NB4 (cell line): ENCODE data around the gene CDX4.

Experiments
- CTCF ChIP-seq: IDR thresholded peaks from one replicate; pipeline ENCODE4 v1.5.1; 2012; ENCODE audit warnings: low read depth, low read length
- MAX ChIP-seq: IDR thresholded peaks from 2 replicates; pipeline ENCODE4 v1.6.1; 2011; ENCODE audit warnings: low read depth, low read length
- MYC ChIP-seq: IDR thresholded peaks from 2 replicates; pipeline ENCODE4 v1.6.1; 2011; ENCODE audit warnings: low read depth, low read length
- POLR2A ChIP-seq: IDR thresholded peaks from 2 replicates; pipeline ENCODE4 v1.6.1; 2011; ENCODE audit warnings: mild to moderate bottlenecking; ENCODE audit not compliant: insufficient read length; ENCODE audit errors: extremely low read depth

GRCh38 chrX:73457306-73457705, 10.5 kb downstream of the CDX4 start:
- TF ChIP-seq MYC (no peak), CTCF (no peak), POLR2A (no peak), MAX (no peak)
